Naive thymus-derived CD4-positive, alpha-beta T cell (primary cell): ENCODE data around the gene TTC39A. TPM values are rescaled to one million over a fixed set of nuclear protein-coding genes. Genes with fewer than 3 reads are reported as not detected.

ENCODE experiments used
- ATAC-seq: fragments of 150-1000 bp; cut with Tn5 transposase; 2 replicates; pipeline ENCODE4 v1.10.0; 2021; ENCODE audit warnings: mild to moderate bottlenecking, moderate library complexity
- CTCF ChIA-PET: fragments of 350-600 bp; sonication (Branson Sonifier 250); formaldehyde crosslinking; loops from one replicate; lab custom pipeline; 2021; ENCODE audit warnings: antibody characterized with exemption; lab: Charles Lee
- POLR2A ChIA-PET: fragments of 350-600 bp; sonication (Branson Sonifier 250); formaldehyde crosslinking; loops from one replicate; lab custom pipeline; 2021; ENCODE audit warnings: antibody characterized with exemption, inconsistent platforms; lab: Charles Lee
- DNase-seq, 9 donors: peaks; one replicate each; pipeline versions ENCODE4 v3.0.0 to v3.0.0-alpha.2; 2020 to 2022; ENCODE audit warnings: mixed read lengths in 1 of 9
- H3K27ac ChIP-seq: one replicate; pipeline ENCODE4 v1.7.0; 2013; ENCODE audit warnings: mild to moderate bottlenecking, low read depth, low read length, moderate library complexity
- H3K27me3 ChIP-seq, 2 donors: one replicate each; pipeline ENCODE4 v1.7.0; 2013; ENCODE audit warnings: low read length in 2 of 2, mild to moderate bottlenecking in 2 of 2, moderate library complexity in 2 of 2; ENCODE audit not compliant: control insufficient read depth in 2 of 2, insufficient read depth in 2 of 2
- H3K36me3 ChIP-seq, 3 experiments: 1 replicate in 2 of 3; 2 replicates in 1 of 3; pipeline ENCODE4 v1.7.0; 2013; ENCODE audit warnings: low read length in 3 of 3, mild to moderate bottlenecking in 3 of 3, moderate library complexity in 1 of 3; ENCODE audit not compliant: insufficient read depth in 3 of 3, control insufficient read depth in 2 of 3
- H3K4me1 ChIP-seq, 2 donors: one replicate each; pipeline ENCODE4 v1.7.0; 2013; ENCODE audit warnings: low read length in 2 of 2, mild to moderate bottlenecking in 2 of 2, moderate library complexity in 1 of 2; ENCODE audit not compliant: control insufficient read depth in 2 of 2, insufficient read depth in 2 of 2
- H3K4me3 ChIP-seq: 2 replicates; pipeline ENCODE4 v1.7.0; 2013; ENCODE audit warnings: mild to moderate bottlenecking, low read length
- H3K9me3 ChIP-seq, 3 experiments: 1 replicate in 2 of 3; 2 replicates in 1 of 3; pipeline ENCODE4 v1.7.0; 2013; ENCODE audit warnings: low read length in 3 of 3; ENCODE audit not compliant: control insufficient read depth in 2 of 3
- H3K27ac Mint-ChIP-seq, 9 donors: one replicate each; pipeline ENCODE4 v1.8.0; 2020 to 2022; ENCODE audit warnings: mixed read lengths in 9 of 9, mild to moderate bottlenecking in 8 of 9, moderate library complexity in 5 of 9, inconsistent platforms in 2 of 9
- H3K27me3 Mint-ChIP-seq, 5 donors: one replicate each; pipeline ENCODE4 v1.8.0; 2021 to 2022; ENCODE audit warnings: mixed read lengths in 5 of 5, mild to moderate bottlenecking in 1 of 5
- H3K36me3 Mint-ChIP-seq, 5 donors: one replicate each; pipeline ENCODE4 v1.8.0; 2020 to 2022; ENCODE audit warnings: mixed read lengths in 5 of 5, mild to moderate bottlenecking in 3 of 5, inconsistent platforms in 1 of 5
- H3K4me1 Mint-ChIP-seq, 7 donors: one replicate each; pipeline ENCODE4 v1.8.0; 2020 to 2022; ENCODE audit warnings: mixed read lengths in 7 of 7, mild to moderate bottlenecking in 3 of 7, inconsistent platforms in 1 of 7
- H3K4me3 Mint-ChIP-seq, 10 donors: one replicate each; pipeline ENCODE4 v1.8.0; 2020 to 2022; ENCODE audit warnings: mild to moderate bottlenecking in 10 of 10, mixed read lengths in 10 of 10, moderate library complexity in 6 of 10, inconsistent platforms in 2 of 10
- H3K9me3 Mint-ChIP-seq, 11 donors: one replicate each; pipeline ENCODE4 v1.8.0; 2020 to 2022; ENCODE audit warnings: mixed read lengths in 11 of 11, mild to moderate bottlenecking in 4 of 11, inconsistent platforms in 1 of 11, moderate library complexity in 1 of 11
- intact Hi-C, 2 donors: fragments of 100-400 bp; cut with micrococcal nuclease; formaldehyde crosslinking; loops; one replicate each; pipeline ENCODE4 v1.15.1; 2023
- polyA plus RNA-seq, 2 donors: library from polyadenylated mRNA; unstranded; fragments of 300-500 nt; fragmentation: Illumina TruSeq; gene quantifications; one replicate each; pipeline ENCODE4 v1.2.3, GENCODE V29; 2021
- total RNA-seq, 6 experiments: library from RNA in 5 of 6; stranded (reverse) in 5 of 6; gene quantifications; 1 replicate in 5 of 6; 2 replicates in 1 of 6; pipeline ENCODE4 v1.2.3 and lab custom pipeline; 2021 to 2026

TTC39A gene
- total and polyA plus RNA-seq, 7 experiments from 2014 or later, result 0.16 TPM; not detected in 6

GRCh38 chr1:51238034-51238403 lies 92.3 kb downstream of the TTC39A start:
- H3K27me3 Mint-ChIP-seq, result peaks cover 0 to 2% (median 0%) of the 10 kb centered on the region in 5 donors
- Histone ChIP-seq H3K4me1 (peaks cover 18 to 43% of the 10 kb centered on the region in 2 donors), H3K9me3 (no peaks in the 10 kb centered on the region), H3K27me3 (no peaks in the 10 kb centered on the region), H3K36me3 (peaks cover 0 to 6% (median 0%) of the 10 kb centered on the region in 3 experiments), H3K4me3 (peak overlapping the region; percentile 21), H3K27ac (peak overlapping the region; percentile 26)
- H3K27ac Mint-ChIP-seq, result no peak overlapping the region
- H3K9me3 Mint-ChIP-seq, result peaks cover 0 to 3% (median 0%) of the 10 kb centered on the region in 11 donors
- no peak overlapping the region for H3K4me3 Mint-ChIP-seq
- peaks cover 0 to 4% (median 4%) of the 10 kb centered on the region in 5 donors for H3K36me3 Mint-ChIP-seq
- peaks cover 20 to 53% (median 39%) of the 10 kb centered on the region in 7 donors for H3K4me1 Mint-ChIP-seq
- intact Hi-C loops, result loop anchor here (5.0 kb wide), 3 partner anchors 34 to 489 kb away; partner anchors contain the start of gene OSBPL9 (in 1 of the 2)
- ATAC-seq (no peak), DNase-seq (no peak)
- ChIA-PET POLR2A (interaction anchor here (0.6 kb wide), 1 partner anchor 25 kb away, joined by 3 read pairs; no protein-coding TSS in a partner anchor), CTCF (interaction anchor here (0.6 kb wide), 1 partner anchor 68 kb away, joined by 3 read pairs; no protein-coding TSS in a partner anchor)

- intact Hi-C loops, result loop anchor here (2.0 to 5.0 kb wide), 11 partner anchors 35 to 1315 kb away; partner anchors contain the start of genes OSBPL9 (in 2 of the 2), BTF3L4 (in 1 of the 2), EPS15 (in 1 of the 2) and FAF1 (in 1 of the 2)
- ChIA-PET CTCF (interaction anchor here (0.6 to 2.4 kb wide), 2 partner anchors 45 to 69 kb away, joined by 3 to 11 read pairs; no protein-coding TSS in a partner anchor), POLR2A (interaction anchor here (0.6 to 1.1 kb wide), 2 partner anchors 26 to 281 kb away, joined by 3 to 7 read pairs; partner anchors contain the start of gene EPS15)
- no peak overlapping the region for H3K27ac Mint-ChIP-seq
- Histone ChIP-seq H3K4me1 (peaks cover 18 to 43% of the 10 kb centered on the region in 2 donors), H3K36me3 (peaks cover 0 to 6% (median 0%) of the 10 kb centered on the region in 3 experiments), H3K27me3 (no peaks in the 10 kb centered on the region), H3K9me3 (no peaks in the 10 kb centered on the region), H3K27ac (peak overlapping the region; percentile 90), H3K4me3 (peak overlapping the region; percentile 68)
- H3K9me3 Mint-ChIP-seq, result peaks cover 0 to 3% (median 0%) of the 10 kb centered on the region in 11 donors
- H3K27me3 Mint-ChIP-seq, result peaks cover 0 to 2% (median 0%) of the 10 kb centered on the region in 5 donors
- DNase-seq (peak in 1 of 9 donors; percentile 8), ATAC-seq (no peak)
- peaks cover 15 to 48% (median 38%) of the 10 kb centered on the region in 7 donors for H3K4me1 Mint-ChIP-seq
- H3K4me3 Mint-ChIP-seq, result no peak overlapping the region
- H3K36me3 Mint-ChIP-seq, result peaks cover 0 to 4% (median 0%) of the 10 kb centered on the region in 5 donors
These were observed 92.9 kb downstream of the TTC39A start for GRCh38 chr1:51237351-51238033.

Other genes with a start within 250 kb of the TTC39A start
- not detected for gene C1orf185, start 228.3 kb downstream of the TTC39A start, total RNA-seq
- gene C1orf185, start 228.3 kb downstream of the TTC39A start, polyA plus RNA-seq, result not detected
- gene RNF11, start 94.3 kb downstream of the TTC39A start, total RNA-seq, result 10 to 100 TPM; 23.3 to 64.0 (median 42.9) TPM
- gene RNF11, start 94.3 kb downstream of the TTC39A start, polyA plus RNA-seq, result 10 to 100 TPM; 22.8 to 34.2 TPM
- 10 to 100 TPM; 44.8 to 79.9 (median 53.5) TPM for gene EPS15, start 188.7 kb upstream of the TTC39A start, total RNA-seq
- 10 to 100 TPM; 32.3 to 37.2 TPM for gene EPS15, start 188.7 kb upstream of the TTC39A start, polyA plus RNA-seq